NOMO-1 treated with dmso at 0.1 percent for 144 hours (cell line): ENCODE measurements around the gene LRMDA.

Source experiments
- DNase-seq: peaks from one replicate; lab custom pipeline; 2025; ENCODE audit not compliant: unreplicated experiment; lab: John Stamatoyannopoulos, UW

LRMDA gene

DNA sequence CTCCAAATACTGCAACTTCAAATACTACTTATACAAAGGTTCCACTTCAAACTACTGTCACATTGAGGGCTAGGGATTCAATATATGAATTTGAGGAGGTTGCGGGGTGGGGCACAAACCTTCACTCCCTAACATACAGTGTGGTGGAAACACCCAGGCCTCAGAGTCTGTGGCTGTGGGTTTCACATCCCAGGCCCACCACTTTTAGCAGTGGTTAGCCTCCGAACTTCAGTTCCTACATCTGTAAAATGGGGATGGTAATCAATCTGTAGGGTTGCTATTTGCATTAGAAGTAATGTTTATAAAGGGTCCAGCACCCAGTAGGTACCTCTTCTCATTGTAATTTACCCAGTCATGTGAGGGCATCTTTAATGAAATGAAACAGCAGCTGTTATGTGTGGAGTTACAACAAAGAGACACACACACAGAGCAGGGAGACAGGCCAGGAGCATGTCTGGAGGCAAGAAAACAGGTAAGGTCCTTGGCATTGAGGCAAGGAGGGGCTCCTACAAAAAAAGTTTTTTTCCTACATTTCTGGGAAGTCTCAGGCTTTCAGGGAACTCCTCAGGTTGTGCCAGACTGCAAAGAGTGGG, 570.9 kb downstream of the LRMDA start:
- no peak for DNase-seq

DNA sequence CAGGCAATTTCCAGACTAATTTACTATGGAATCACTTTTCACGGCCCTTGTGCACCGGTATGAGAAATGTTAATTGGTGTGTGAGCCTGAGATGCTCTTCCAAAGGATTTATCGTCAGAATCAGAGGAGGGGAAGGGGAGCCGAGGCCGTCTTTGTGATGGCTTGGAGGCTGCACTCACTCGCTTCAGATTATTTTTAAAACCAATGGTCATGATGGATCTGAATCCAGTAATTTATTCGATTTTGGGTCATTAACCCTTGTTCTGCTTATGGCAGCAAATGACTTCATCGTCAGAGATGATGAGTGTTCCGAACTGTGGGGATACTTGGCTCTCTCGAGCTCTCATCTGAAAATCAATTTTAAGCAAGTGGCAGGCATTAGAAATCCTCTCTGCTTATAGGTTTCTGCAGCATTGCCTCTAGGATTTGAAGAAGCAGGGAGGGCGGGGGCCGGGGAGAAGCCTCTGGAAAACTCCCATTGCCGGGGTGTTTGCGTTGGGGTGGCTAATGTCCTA, 576.3 kb downstream of the LRMDA start:
- DNase-seq: no peak

DNA sequence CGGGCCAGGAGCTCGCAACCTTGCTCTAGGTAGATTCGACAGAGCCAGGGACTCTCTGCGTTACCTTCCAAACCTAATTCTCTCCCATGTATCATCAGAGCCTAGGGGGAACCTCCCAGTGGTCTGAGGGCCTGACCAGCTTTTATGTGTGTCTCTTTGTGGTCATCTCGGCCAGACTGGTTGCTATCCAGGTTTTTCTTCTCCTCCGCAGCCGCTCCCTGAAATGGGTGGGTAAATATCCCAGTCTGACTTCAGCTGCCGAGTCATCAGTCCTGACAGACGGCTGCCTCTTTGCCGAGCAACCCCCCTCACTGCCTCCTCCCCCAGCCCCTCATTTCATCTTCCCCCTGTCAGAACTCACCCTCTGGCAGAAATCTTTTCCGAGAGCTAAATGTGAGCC, 578.1 kb downstream of the LRMDA start:
- no peak for DNase-seq

DNA sequence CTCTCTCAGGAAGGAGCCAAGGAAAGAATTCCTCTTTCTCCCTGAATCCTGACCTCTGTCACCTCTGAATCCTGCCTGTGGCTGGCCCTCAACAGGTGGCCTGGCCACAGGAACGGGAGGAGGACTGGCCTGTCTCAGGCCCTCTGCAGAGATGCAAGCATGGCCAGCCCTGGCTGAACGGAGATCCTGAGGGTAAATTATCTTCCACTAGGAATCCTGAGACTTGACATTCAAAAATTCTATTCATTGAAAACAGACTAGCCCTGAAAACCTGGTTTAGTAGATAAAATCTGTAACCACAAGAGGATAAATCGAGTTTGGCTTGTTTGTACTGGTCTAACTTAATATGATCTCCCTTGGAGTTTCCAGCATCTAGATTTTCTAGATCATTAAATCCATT, 579.3 kb downstream of the LRMDA start:
- no peak for DNase-seq

DNA sequence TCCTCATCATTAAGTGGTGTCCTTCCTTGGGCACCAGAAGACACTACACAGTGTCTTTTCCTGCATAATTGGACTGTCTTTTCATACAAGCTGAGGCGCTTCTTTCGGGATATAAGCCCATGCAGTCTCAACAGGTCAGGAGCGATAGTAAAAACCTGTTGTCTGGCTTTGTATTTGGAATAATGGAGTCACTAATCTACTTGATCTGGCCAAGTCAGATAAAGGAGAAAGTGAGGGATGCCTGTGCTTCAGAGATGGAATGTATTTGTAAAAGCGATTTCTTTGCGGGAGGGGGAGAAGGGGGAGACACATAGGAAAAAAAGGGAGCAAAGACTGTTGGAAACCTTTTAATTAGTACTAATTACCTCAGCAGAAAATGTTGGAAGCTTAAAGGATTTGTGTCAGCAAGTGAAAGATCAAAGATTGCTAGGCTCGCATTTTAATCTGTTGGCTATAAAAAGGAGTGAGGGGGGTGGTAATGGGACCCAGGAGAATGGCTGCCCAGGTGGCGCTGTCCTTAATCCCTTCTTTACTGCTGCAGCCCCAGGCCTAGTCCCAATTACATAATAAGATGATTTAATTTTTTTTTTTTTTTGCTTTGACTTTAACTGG, 581.4 kb downstream of the LRMDA start:
- no peak for DNase-seq

DNA sequence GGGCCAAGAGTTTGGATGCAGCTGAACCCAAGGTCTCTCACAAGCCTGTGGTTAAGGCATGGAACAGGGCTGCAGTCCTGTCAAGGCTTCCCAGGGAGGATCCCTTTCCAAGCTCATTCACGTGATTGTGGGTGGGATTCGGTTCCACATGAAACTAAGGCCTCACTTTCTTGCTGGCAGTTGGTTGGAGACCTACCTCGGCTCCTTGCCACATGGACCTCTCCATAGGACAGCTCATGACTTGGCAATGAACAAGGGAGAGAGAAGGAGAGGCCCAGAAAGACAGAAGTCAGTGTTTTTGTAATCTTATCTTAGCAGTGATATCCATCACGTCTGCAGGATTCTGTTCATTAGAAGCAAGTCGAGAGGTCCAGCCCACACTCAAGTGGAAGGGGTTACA, 583.8 kb downstream of the LRMDA start:
- no peak for DNase-seq

DNA sequence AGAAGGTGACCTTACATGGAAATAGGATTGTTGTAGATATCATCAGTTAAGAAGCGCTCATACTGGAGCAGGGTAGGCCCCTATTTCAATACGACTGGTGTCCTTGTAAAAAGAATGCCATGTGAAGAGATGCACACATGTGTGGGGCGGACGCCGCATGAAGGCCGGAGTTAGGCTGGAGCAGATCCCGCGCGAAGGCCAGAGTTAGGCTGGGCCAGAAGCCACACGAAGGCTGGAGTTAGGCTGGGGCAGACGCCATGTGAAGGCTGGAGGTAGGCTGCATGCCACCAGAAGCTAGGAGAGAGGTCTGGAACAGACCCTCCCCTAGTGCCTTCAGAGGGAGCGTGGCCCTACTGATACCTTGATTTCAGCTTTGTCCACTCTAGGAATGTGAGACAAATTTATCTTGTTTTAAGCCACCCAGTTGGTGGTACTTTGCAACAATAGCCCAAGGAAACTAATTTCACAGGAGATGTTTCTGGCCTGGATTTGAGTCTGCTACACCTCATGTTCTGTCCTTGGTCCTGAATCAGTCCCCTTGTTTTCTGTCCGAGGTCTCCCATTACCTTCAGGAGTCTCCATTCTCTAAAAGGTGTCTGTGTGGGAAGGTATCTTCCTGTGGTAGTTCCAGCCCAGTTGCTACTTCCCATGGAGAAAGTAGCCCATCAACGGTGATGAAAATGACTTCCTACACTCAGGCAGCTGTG, 585.8 kb downstream of the LRMDA start:
- DNase-seq: no peak

DNA sequence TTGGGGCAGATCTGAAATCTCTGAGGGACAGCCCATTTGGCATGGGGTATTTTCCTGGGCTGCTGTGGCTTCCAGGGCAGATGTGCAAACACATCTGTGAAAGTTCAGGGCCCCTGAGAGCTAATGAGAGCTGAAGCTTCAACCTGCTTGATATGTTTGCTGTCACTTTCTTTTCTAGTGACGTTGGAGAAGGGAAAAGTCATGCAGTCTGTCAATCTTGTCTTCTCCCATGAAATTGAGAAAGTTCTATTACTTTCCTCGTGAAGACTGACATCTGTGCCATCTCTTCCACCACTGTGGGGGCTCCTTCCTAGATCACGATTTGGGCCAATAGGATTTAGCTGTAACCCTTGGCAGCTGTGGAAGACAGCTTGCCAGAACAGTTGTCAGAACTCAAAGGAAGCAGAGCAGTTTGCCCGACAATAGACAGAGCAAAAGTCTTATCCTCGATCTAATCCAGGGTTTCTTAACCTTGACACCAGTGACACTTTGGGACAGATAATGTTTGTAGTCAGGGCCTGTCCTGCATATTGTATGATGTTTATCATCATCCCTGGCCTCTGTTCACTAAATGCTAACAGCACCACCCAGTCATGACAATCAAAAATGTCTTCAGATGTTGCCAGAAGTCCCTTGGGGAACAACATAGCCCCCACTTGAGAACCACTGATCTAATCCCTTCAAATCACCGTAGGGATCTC, 586.5 kb downstream of the LRMDA start:
- DNase-seq: no peak

DNA sequence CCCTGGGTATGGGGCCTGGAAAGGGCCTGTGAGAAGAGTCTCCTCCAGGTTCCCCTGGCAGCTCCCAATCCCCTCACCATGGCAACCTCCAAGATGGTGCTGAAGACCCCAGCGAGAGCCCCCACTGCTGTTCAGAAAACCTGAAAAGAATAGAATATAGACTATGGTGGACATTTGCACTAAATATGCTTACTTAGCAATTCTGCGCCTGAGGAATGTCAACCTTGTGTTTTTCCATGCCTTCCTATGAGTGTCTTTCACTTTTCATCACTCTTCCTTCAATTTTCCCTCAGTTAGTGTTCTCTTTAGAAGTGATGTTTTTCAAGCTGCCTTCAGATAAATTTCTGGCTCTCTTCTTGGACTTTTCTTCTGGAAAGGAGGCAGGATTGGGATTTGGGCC, 589.2 kb downstream of the LRMDA start:
- no peak for DNase-seq

DNA sequence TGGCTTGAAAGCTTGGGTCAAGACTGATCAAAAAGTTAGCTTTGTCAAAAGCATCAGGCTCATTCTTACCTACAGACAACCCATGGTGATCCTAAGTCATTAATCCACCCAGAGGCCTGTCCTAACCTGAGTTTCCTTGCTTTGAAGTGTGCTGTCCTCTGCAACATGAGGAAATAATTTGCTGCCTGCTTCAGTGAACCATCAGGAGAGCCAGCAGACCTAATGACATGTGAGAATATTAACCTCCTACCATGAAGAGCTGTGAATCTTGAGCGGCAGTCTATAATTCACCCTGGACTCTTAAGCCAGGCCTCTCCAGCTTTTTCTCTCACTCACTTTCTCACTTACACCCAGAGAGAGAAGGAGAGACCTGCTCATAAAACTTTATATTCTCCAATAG, 590.0 kb downstream of the LRMDA start:
- no peak for DNase-seq

DNA sequence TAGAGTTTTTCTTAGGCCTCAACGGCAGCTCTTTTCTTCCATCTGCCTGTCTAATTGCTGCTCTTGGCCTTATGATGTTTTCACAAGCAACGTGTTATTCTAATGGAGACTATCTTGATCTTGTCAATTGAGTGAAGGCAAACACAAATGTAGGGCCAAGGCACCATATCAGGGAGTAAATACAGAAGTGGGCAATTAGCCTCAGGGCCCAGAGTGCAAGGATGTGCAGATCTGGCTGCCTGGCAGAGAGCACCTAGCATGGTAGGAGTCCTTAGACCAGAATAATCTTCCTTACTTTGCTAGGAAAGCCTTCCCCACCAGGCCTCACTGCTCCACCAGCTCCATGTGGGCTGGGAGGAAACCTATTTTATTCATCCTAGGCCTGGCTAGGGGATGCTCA, 590.9 kb downstream of the LRMDA start:
- no peak for DNase-seq

DNA sequence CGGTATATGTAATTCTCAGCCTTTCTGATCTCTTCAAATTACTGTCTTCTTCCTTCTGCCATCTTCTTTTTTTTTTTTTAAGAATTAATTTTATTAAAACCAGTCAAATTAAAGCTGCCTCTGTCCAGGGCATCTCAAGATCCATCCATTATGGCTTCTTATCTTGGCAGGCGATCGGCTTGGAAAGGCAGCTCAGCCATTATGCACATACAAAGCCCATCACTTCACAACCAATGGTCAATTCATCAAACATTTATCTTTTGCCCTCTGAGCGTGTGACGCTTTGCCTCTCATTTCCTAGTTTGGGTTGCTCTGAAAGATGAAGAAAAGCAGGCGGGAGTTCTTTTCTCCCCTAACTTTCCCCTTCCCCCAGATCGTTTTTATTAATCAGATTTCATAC, 591.6 kb downstream of the LRMDA start:
- DNase-seq: no peak

DNA sequence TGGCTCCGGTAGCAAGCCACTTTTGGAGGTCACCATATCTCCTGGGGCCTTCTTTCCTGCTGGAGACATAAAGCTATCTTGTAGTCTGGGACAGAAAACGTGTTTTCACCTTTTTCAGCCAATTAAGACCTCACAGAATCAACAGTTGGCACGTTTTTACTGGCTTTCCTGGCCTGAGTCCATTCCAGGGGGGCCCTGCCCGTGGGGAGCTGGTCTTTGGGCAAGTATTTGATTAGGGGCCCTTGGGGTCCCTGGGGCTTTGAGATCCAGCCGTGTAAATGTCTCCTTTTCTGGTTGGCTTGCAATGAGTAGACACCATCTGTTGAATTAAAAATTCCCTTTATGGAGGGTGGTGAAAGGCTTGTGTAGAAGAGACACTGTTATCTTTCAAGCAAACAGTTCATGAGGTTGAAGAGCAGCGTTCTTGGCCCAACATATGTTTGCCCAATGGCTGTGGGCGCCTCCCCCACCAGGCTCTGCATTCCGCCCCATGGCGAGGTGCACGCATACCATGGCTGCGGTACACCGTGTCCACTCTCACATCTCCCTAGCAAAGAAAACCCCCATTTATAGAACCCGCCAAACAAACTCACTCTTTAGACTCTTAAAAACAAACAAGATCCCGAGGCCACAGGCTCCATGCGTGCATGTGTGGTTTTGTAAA, 593.2 kb downstream of the LRMDA start:
- no peak for DNase-seq

DNA sequence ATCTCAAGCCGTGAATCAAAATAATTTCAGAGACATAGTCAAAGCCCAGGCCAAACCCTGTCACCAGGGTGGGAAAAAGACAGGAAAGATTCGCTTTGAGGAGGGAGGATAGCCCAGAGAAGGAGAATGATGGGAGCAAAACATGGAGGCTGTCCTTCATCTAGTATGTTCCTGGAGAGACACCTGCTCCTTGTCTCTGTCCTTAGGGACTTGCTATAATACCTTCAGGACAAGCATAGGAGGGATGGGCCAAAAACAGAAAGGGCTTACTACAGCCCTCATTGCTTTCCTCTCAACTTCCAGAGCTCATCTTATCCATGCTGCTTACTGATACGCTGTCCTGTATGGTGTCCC, 593.7 kb downstream of the LRMDA start:
- no peak for DNase-seq

DNA sequence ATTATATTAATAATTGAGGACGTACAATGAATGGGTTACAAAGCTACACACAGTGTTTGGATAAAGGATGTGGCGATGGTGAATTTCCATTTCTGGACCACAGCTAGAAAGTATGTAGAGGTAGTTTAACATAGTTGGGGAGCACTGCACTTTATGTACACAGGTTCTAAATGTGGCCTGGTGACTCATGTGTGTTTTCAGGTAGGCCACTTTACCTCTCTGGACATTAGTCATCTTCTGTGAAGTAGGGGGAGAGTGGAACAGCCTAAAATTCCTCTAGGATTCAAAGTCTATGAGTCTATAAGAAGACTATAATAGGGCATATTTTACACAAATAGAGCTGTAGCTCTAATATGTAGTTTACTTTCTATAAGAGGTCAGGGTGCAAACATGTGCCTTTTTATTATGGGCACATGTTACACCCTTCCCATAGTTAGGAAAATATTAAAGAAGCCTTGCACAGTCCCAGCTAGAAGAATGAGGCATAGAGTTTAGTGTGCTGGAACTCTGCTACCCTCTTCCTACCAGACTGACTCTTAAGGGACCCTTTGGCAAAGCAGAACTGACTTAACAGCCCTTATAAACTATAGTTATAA, 594.9 kb downstream of the LRMDA start:
- DNase-seq: no peak

DNA sequence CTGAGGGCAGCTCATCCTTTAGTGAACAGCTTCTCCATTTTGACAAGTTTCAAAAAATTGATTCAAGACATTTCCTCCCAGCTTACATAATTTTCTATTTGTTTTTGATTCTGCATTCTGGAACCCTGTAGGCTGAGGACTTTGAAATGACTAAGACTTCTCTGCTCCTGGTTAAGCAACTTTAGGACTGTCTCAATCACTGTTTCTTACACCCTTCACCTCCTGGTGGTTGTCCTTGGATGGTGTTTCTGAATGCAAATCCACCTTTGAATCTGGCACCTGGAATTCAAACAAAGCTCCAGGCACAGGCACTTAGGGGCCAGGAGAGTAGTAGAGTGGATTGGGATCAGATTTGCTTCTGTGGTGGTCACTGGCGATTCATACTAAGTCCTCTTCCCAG, 595.5 kb downstream of the LRMDA start:
- no peak for DNase-seq

DNA sequence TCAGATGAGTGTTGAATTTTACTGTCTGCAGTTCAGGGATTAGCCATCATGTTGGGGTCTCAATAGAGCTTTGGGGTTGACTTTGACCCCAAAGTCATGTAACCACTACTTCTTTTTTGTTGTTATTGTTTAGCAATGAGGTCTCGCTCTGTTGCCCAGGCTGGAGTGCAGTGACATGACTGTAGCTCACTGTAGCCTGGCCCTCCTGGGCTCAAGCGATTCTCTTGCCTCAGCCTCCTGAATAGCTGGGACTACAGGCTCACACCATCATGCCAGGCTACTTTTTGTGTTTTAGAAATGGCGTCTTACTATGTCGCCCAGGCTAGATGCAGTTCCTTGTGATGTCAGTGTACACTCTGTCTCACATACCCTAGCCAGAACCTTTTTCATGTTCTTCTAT, 598.4 kb downstream of the LRMDA start:
- DNase-seq: no peak

DNA sequence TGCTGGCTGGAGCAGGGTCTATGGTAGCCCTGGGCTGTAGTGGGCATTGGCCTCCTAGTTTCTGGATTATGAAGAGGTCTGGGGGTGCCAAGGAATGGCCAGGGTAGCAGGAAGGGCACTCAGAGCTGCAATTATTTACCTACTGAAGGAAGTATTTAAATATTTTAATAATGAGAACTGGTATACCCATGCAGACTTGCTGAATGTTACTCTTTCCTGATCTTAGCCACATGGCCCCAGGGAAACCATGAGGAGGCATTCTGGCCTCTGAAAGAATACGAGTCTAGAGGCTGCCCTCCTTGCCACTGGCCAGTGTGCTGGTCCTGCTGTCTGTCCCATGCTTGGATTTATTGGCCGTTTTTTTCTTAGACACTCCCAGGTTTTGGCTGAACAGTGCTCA, 599.7 kb downstream of the LRMDA start:
- DNase-seq: no peak

DNA sequence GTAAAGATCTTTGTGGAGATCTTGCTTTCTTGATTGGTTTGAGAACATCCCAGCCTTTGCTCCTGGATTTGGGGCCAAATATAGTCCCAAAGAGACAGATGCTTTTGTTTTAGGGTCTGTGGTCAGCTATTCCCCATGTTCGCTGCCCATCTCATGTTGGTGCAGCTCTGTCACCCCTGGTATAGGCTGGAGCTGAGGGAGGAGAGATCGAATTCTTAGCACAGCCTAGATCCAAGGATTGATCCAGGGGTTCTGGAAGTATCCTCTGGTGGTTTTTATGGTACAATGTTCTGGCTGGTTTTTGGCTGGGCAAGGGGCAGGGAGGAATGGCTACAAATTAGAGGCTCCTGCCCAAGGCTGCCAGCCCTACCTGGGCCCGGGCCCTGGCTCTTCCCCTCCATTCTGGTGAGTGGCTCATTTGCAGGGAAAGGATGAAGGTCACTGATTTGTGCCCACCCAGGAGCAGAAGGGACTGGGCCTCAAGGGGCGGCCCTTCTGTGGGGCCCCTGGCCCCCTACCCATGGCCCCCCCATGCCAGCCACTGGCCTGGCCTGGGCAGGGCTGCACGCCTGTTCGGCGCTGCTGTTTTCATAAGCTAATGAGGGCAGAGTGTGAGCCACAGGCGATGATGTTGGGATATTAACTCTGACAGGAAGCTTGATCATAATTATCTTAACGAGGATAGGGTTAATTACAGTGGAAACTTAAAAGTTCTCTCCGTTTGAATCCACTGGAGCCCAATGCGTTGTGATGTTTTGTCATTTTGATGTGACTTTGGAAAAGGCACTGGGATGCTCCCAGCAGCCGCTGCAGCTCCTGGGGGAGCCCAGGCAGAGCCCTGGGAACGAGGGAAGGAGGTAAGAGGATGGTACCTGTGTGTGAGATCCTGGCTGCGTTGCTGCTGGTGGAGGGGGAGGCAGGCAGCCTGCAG, 600.6 kb downstream of the LRMDA start:
- DNase-seq: no peak

DNA sequence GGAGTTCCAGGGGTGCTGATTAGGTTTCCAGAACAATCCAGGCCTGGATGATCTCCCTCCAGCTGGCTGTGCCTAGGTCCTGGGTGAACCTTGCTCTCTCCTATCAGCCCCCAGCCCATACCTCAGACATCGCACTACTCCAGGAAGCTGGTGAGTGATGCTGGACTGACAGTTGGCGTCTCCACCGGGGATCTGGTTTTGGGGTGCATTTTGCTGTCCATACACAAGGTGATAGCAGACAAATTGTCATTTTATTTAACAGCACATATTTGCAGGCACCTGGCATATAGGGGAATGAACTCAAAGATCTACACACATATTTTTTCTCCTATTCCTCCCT, 601.2 kb downstream of the LRMDA start:
- DNase-seq: no peak
